Thyroid gland (tissue), 4 donors: ENCODE measurements around the gene KCNJ6. TPM values are rescaled to one million over a fixed set of nuclear protein-coding genes. Genes with fewer than 3 reads are reported as not detected.
"Not testable (repeated sequence)": the region's sequence is repeated elsewhere in the genome, so short reads cannot be mapped to it uniquely, and the experiment has no call there.

Experiments used
- DNase-seq, 2 donors: peaks; one replicate each; pipeline ENCODE4 v3.0.0-alpha.2; 2019
- H3K27ac ChIP-seq, 3 donors: fragments of 200-600 bp; sonication (generic); 1 replicate in 2 of 3; 2 replicates in 1 of 3; pipeline ENCODE4 v1.5.1; 2016 to 2019; ENCODE audit warnings: mild to moderate bottlenecking in 1 of 3, moderate library complexity in 1 of 3
- H3K27me3 ChIP-seq: fragments of 200-600 bp; sonication (generic); one replicate; pipeline ENCODE4 v1.5.1; 2019
- H3K36me3 ChIP-seq, 2 donors: fragments of 200-600 bp; sonication (generic); one replicate each; pipeline ENCODE4 v1.5.1; 2016 to 2019
- H3K4me1 ChIP-seq, 2 donors: fragments of 200-600 bp; sonication (generic); one replicate each; pipeline ENCODE4 v1.5.1; 2017 to 2019
- H3K4me3 ChIP-seq, 3 donors: fragments of 200-600 bp; sonication (generic); replicated peaks in 1 of 3; 1 replicate in 2 of 3; 2 replicates in 1 of 3; pipeline ENCODE4 v1.5.1; 2016; ENCODE audit warnings: mild to moderate bottlenecking in 1 of 3
- H3K9me3 ChIP-seq: fragments of 200-600 bp; sonication (generic); one replicate; pipeline ENCODE4 v1.5.1; 2017
- CTCF ChIP-seq, 6 experiments: fragments of 200-600 bp in 3 of 6; fragments of 450-650 bp in 3 of 6; sonication (generic) in 3 of 6; IDR thresholded peaks; one replicate each; pipeline ENCODE4 v1.5.1; 2016 to 2019; ENCODE audit warnings: antibody characterized with exemption in 6 of 6, mild to moderate bottlenecking in 2 of 6, inconsistent platforms in 1 of 6, moderate library complexity in 1 of 6
- POLR2A ChIP-seq, 2 donors: fragments of 450-650 bp; IDR thresholded peaks; one replicate each; pipeline ENCODE4 v1.6.1; 2017; ENCODE audit warnings: antibody characterized with exemption in 2 of 2, mild to moderate bottlenecking in 2 of 2, moderate library complexity in 1 of 2
- WGBS, 2 donors: methylation state at CpG; one replicate each; pipeline ENCODE4 v1.1.5; 2017; 5-methylcytosine and 5-hydroxymethylcytosine counted together
- intact Hi-C: fragments of 100-400 bp; cut with DNase I; formaldehyde crosslinking; loops from one replicate; pipeline ENCODE4 v1.15.1; 2023
- total RNA-seq, 4 donors: library from RNA; depleted of rRNA; stranded (reverse); fragments of >200 nt; gene quantifications; one replicate each; pipeline ENCODE4 v1.2.3, GENCODE V29; 2016

The KCNJ6 gene
- total RNA-seq, 4 donors from 2014 or later = not detected

GRCh38 chr21:37654596-37654995 lies 261.7 kb downstream of the KCNJ6 start:
- H3K27me3 ChIP-seq = no peaks in the 10 kb centered on the region
- H3K4me1 ChIP-seq = peaks cover 0 to 4% of the 10 kb centered on the region in 2 donors
- WGBS, 2 donors = 93 to 96% methylated on average over 4 of the region's 4 CpGs
- H3K9me3 ChIP-seq = no peaks in the 10 kb centered on the region
- H3K27ac ChIP-seq = no peak overlapping the region
- TF ChIP-seq CTCF (IDR thresholded peaks at IDR 0.05) (no peak), POLR2A (IDR thresholded peaks at IDR 0.05) (no peak)
- no peak overlapping the region for H3K4me3 ChIP-seq
- intact Hi-C loops = no loop called here
- no peaks in the 10 kb centered on the region for H3K36me3 ChIP-seq
- DNase-seq = no peak

GRCh38 chr21:37653201-37653600 lies 263.1 kb downstream of the KCNJ6 start:
- Histone ChIP-seq H3K9me3 (no peaks in the 10 kb centered on the region), H3K4me3 (no peak overlapping the region), H3K27me3 (no peaks in the 10 kb centered on the region), H3K4me1 (no peaks in the 10 kb centered on the region), H3K27ac (no peak overlapping the region), H3K36me3 (no peaks in the 10 kb centered on the region)
- TF ChIP-seq CTCF (IDR thresholded peaks at IDR 0.05) (no peak), POLR2A (IDR thresholded peaks at IDR 0.05) (no peak)
- 79 to 81% methylated on average over 4 of the region's 4 CpGs for WGBS, 2 donors
- no peak for DNase-seq
- intact Hi-C loops = no loop called here

DNA sequence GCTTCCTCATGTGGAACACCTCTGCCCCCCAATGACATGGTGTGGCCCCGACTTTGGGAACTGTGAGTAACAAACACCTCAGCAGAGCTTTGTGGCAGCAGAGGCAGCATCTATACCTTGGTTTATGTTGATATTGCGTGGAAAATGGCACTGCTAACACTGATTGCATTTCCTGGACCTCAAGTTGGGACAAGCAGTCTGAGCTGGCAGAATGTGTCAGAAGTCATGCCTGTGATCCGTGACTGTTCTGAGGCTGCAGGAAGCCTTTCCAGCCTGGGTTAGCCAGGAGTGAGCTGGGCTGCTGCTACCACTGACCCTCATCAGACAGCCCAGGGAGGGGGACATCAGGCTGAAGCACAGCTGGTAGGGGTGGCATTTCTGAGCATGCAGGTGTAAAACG lies 268.5 kb downstream of the KCNJ6 start:
- Histone ChIP-seq H3K27ac (no peak overlapping the region), H3K36me3 (no peaks in the 10 kb centered on the region), H3K4me3 (no peak overlapping the region), H3K27me3 (no peaks in the 10 kb centered on the region), H3K9me3 (no peaks in the 10 kb centered on the region), H3K4me1 (no peaks in the 10 kb centered on the region)
- 78 to 86% methylated on average over 4 of the region's 4 CpGs for WGBS, 2 donors
- intact Hi-C loops = no loop called here
- no peak for TF ChIP-seq POLR2A (IDR thresholded peaks at IDR 0.05)
- TF ChIP-seq CTCF (IDR thresholded peaks at IDR 0.05) = no peak
- no peak for DNase-seq

DNA sequence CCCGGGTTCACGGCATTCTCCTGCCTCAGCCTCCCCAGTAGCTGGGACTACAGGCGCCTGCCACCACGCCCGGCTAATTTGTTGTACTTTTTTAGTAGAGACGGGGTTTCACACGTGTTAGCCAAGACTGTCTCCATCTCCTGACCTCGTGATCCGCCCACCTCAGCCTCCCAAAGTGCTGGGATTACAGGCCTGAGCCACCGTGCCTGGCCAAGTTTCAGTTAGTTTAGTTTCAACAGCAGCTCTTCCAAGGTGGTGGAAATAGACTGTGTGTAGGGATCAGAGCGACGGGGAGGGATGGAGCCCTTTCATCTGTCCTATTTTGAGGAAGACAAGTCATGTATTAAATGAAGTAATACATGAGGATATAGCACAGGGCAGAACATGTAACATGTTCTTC lies 269.5 kb downstream of the KCNJ6 start:
- H3K27me3 ChIP-seq, H3K9me3 ChIP-seq, H3K4me3 ChIP-seq, H3K27ac ChIP-seq, H3K36me3 ChIP-seq, H3K4me1 ChIP-seq, intact Hi-C loops, DNase-seq: not testable (repeated sequence)
- WGBS, 2 donors = 87% methylated on average over 12 of the region's 12 CpGs

DNA sequence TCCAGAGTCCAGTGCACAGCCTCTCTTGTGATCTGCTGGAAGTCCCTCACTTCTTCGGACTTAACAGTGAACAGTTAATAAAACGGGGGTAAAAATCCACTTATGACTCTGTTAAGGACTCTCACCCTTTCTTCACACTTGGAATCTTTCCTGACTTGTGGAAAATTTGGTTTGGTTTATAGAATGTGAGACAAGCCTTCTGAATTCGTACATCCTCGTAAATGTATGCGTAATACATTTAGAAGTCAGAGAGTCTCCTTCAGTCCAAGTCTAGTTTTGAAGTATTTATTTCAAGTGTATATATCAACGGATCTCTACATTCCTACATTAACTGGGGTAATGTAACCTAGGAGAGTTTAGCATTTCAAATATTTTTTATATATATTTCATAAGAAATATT lies 270.4 kb downstream of the KCNJ6 start:
- H3K9me3 ChIP-seq = no peaks in the 10 kb centered on the region
- no peak overlapping the region for H3K27ac ChIP-seq
- no peak overlapping the region for H3K4me3 ChIP-seq
- intact Hi-C loops = no loop called here
- no peak for DNase-seq
- no peaks in the 10 kb centered on the region for H3K36me3 ChIP-seq
- H3K4me1 ChIP-seq = no peaks in the 10 kb centered on the region
- 73 to 76% methylated on average over 6 of the region's 6 CpGs for WGBS, 2 donors
- no peak for TF ChIP-seq POLR2A (IDR thresholded peaks at IDR 0.05)
- no peak for TF ChIP-seq CTCF (IDR thresholded peaks at IDR 0.05)
- no peaks in the 10 kb centered on the region for H3K27me3 ChIP-seq

GRCh38 chr21:37644636-37645035 lies 271.6 kb downstream of the KCNJ6 start:
- Histone ChIP-seq H3K36me3 (no peaks in the 10 kb centered on the region), H3K27me3 (no peaks in the 10 kb centered on the region), H3K27ac (no peak overlapping the region), H3K4me1 (no peaks in the 10 kb centered on the region), H3K4me3 (no peak overlapping the region), H3K9me3 (no peaks in the 10 kb centered on the region)
- no peak for TF ChIP-seq CTCF (IDR thresholded peaks at IDR 0.05)
- TF ChIP-seq POLR2A (IDR thresholded peaks at IDR 0.05) = no peak
- DNase-seq = no peak
- intact Hi-C loops = no loop called here
- WGBS, 2 donors = 71 to 75% methylated on average over 8 of the region's 8 CpGs

GRCh38 chr21:37643862-37644261 lies 272.4 kb downstream of the KCNJ6 start:
- H3K4me1 ChIP-seq, H3K9me3 ChIP-seq, H3K4me3 ChIP-seq, H3K36me3 ChIP-seq, H3K27me3 ChIP-seq, H3K27ac ChIP-seq, intact Hi-C loops, DNase-seq: not testable (repeated sequence)
